BE2C (cell line): Measurements from ENCODE around the gene DSCAM.

Source experiments
- DNase-seq: peaks from one replicate; pipeline ENCODE4 v3.0.0-alpha.2; 2020
- H3K27me3 ChIP-seq: fragments of 250-450 bp; sonication (Bioruptor Pico); 2 replicates; pipeline ENCODE4 v1.5.1; 2020; ENCODE audit warnings: mild to moderate bottlenecking
- H3K36me3 ChIP-seq: fragments of 250-450 bp; sonication (Bioruptor Pico); 2 replicates; pipeline ENCODE4 v1.5.1; 2020; ENCODE audit warnings: mild to moderate bottlenecking
- H3K4me1 ChIP-seq: fragments of 250-450 bp; sonication (Bioruptor Pico); 2 replicates; pipeline ENCODE4 v1.5.1; 2020
- H3K4me3 ChIP-seq: 2 replicates; pipeline ENCODE4 v1.5.1; 2011; ENCODE audit warnings: low read depth, low read length
- H3K9me3 ChIP-seq: fragments of 250-450 bp; sonication (Bioruptor Pico); 2 replicates; pipeline ENCODE4 v1.5.1; 2020
- CTCF ChIP-seq: IDR thresholded peaks from 2 replicates; pipeline ENCODE4 v1.5.1; 2012; ENCODE audit warnings: mild to moderate bottlenecking, low read depth, low read length

The DSCAM gene

GRCh38 chr21:40797410-40797809 lies 49.5 kb downstream of the DSCAM start:
- no peaks in the 10 kb centered on the region; the same call in none of the 2 replicates for H3K9me3 ChIP-seq

GRCh38 chr21:40796464-40796863 lies 50.5 kb downstream of the DSCAM start:
- no peak for TF ChIP-seq CTCF
- Histone ChIP-seq H3K4me3 (no peak overlapping the region), H3K36me3 (no peaks in the 10 kb centered on the region), H3K9me3 (no peaks in the 10 kb centered on the region; the same call in none of the 2 replicates), H3K4me1 (no peaks in the 10 kb centered on the region), H3K27me3 (no peaks in the 10 kb centered on the region)
- no peak for DNase-seq

More at GRCh38 chr21:40797410-40797809, 49.5 kb downstream of the DSCAM start:
- Histone ChIP-seq H3K36me3 (no peaks in the 10 kb centered on the region), H3K4me1 (no peaks in the 10 kb centered on the region), H3K4me3 (no peak overlapping the region), H3K27me3 (no peaks in the 10 kb centered on the region)
- no peak for DNase-seq
- TF ChIP-seq CTCF: no peak

GRCh38 chr21:40795313-40795712 lies 51.6 kb downstream of the DSCAM start:
- no peak for TF ChIP-seq CTCF
- no peaks in the 10 kb centered on the region for H3K27me3 ChIP-seq
- no peaks in the 10 kb centered on the region; the same call in none of the 2 replicates for H3K9me3 ChIP-seq
- no peaks in the 10 kb centered on the region for H3K4me1 ChIP-seq
- H3K36me3 ChIP-seq: no peaks in the 10 kb centered on the region
- no peak for DNase-seq
- no peak overlapping the region for H3K4me3 ChIP-seq

- H3K4me1 ChIP-seq: no peaks in the 10 kb centered on the region
- no peak overlapping the region for H3K4me3 ChIP-seq
- no peak for TF ChIP-seq CTCF
- no peaks in the 10 kb centered on the region for H3K27me3 ChIP-seq
- no peak for DNase-seq
- H3K9me3 ChIP-seq: no peaks in the 10 kb centered on the region; the same call in none of the 2 replicates
- H3K36me3 ChIP-seq: no peaks in the 10 kb centered on the region
Measured at GRCh38 chr21:40792691-40793456, 54.1 kb downstream of the DSCAM start.

GRCh38 chr21:40788635-40789034 lies 58.3 kb downstream of the DSCAM start:
- Histone ChIP-seq H3K27me3 (no peaks in the 10 kb centered on the region), H3K36me3 (no peaks in the 10 kb centered on the region), H3K4me1 (no peaks in the 10 kb centered on the region), H3K9me3 (peaks cover 2% of the 10 kb centered on the region; the same call in 1 of the 2 replicates), H3K4me3 (no peak overlapping the region)
- no peak for TF ChIP-seq CTCF
- no peak for DNase-seq

GRCh38 chr21:40783404-40783803 lies 63.6 kb downstream of the DSCAM start:
- no peak overlapping the region for H3K4me3 ChIP-seq
- H3K9me3 ChIP-seq: peaks cover 2% of the 10 kb centered on the region; the same call in 1 of the 2 replicates
- H3K27me3 ChIP-seq: no peaks in the 10 kb centered on the region
- no peaks in the 10 kb centered on the region for H3K36me3 ChIP-seq
- DNase-seq: no peak
- H3K4me1 ChIP-seq: no peaks in the 10 kb centered on the region
- no peak for TF ChIP-seq CTCF
